CD4-positive, alpha-beta T cell (primary cell): ENCODE results near the gene MLEC. TPM values are rescaled to one million over a fixed set of nuclear protein-coding genes. Genes with fewer than 3 reads are reported as not detected.

Source experiments
- ATAC-seq: fragments of 200-7000 bp; cut with Tn5 transposase; one replicate; pipeline ENCODE4 v1.10.0; 2022; ENCODE audit warnings: mild to moderate bottlenecking; ENCODE audit not compliant: poor library complexity
- CTCF ChIA-PET: fragments of 350-600 bp; sonication (Branson Sonifier 250); formaldehyde crosslinking; loops from one replicate; lab custom pipeline; 2021; ENCODE audit warnings: antibody characterized with exemption, inconsistent platforms; lab: Charles Lee
- POLR2A ChIA-PET: fragments of 350-600 bp; sonication (Branson Sonifier 250); formaldehyde crosslinking; loops from one replicate; lab custom pipeline; 2021; ENCODE audit warnings: antibody characterized with exemption, inconsistent platforms; lab: Charles Lee
- DNase-seq, 14 experiments: peaks; one replicate each; pipeline ENCODE4 v3.0.0-alpha.2; 2013 to 2020; ENCODE audit warnings: mixed read lengths in 2 of 14
- H3K27ac ChIP-seq, 2 donors: one replicate each; pipeline versions ENCODE4 v1.5.1 to v1.7.0; 2013; ENCODE audit warnings: low read length in 2 of 2, low read depth in 1 of 2, mild to moderate bottlenecking in 1 of 2
- H3K27me3 ChIP-seq, 2 experiments: 1 replicate in 1 of 2; 2 replicates in 1 of 2; pipeline versions ENCODE4 v1.6.1 to v1.7.0; 2013; ENCODE audit warnings: low read length in 2 of 2, control low read depth in 1 of 2, mild to moderate bottlenecking in 1 of 2, moderate library complexity in 1 of 2; ENCODE audit not compliant: insufficient read depth in 2 of 2, control insufficient read depth in 1 of 2
- H3K36me3 ChIP-seq: one replicate; pipeline ENCODE4 v1.6.1; 2013; ENCODE audit warnings: low read length, control low read depth; ENCODE audit not compliant: insufficient read depth
- H3K4me1 ChIP-seq: one replicate; pipeline ENCODE4 v1.6.1; 2013; ENCODE audit warnings: low read length, control low read depth; ENCODE audit not compliant: insufficient read depth
- H3K4me3 ChIP-seq: one replicate; pipeline ENCODE4 v1.5.1; 2013; ENCODE audit warnings: mild to moderate bottlenecking, low read length, moderate library complexity
- H3K9me3 ChIP-seq, 2 experiments: 1 replicate in 1 of 2; 2 replicates in 1 of 2; pipeline versions ENCODE4 v1.6.1 to v1.7.0; 2013; ENCODE audit warnings: low read length in 2 of 2, mild to moderate bottlenecking in 2 of 2, control low read depth in 1 of 2, moderate library complexity in 1 of 2; ENCODE audit not compliant: control insufficient read depth in 1 of 2, insufficient read depth in 1 of 2
- H3K27ac Mint-ChIP-seq: one replicate; pipeline ENCODE4 v1.8.0; 2020; ENCODE audit warnings: mixed read lengths
- H3K27me3 Mint-ChIP-seq: one replicate; pipeline ENCODE4 v1.8.0; 2021; ENCODE audit warnings: mixed read lengths
- H3K36me3 Mint-ChIP-seq: one replicate; pipeline ENCODE4 v1.8.0; 2021; ENCODE audit warnings: low read depth, mixed read lengths
- H3K4me1 Mint-ChIP-seq: one replicate; pipeline ENCODE4 v1.8.0; 2021; ENCODE audit warnings: low read depth, mixed read lengths
- H3K4me3 Mint-ChIP-seq: one replicate; pipeline ENCODE4 v1.8.0; 2020; ENCODE audit warnings: mild to moderate bottlenecking, mixed read lengths
- H3K9me3 Mint-ChIP-seq: one replicate; pipeline ENCODE4 v1.8.0; 2020; ENCODE audit warnings: mixed read lengths
- intact Hi-C, 2 experiments: fragments of 100-400 bp; cut with DNase I in 1 of 2; cut with micrococcal nuclease in 1 of 2; formaldehyde crosslinking; loops; one replicate each; pipeline versions ENCODE4 v1.15.1 to v1.9.0; 2023 to 2025; cut with DNase I, micrococcal nuclease
- total RNA-seq, 174 experiments: library from RNA in 2 of 174; stranded (reverse) in 2 of 174; gene quantifications; one replicate each; pipeline ENCODE4 v1.2.3 and lab custom pipeline; 2021 to 2026
- TF ChIP-seq, protein P1 (sequence below): fragments of 200-600 bp; IDR thresholded peaks from one replicate; pipeline ENCODE4 v1.8.0; 2022; ENCODE audit warnings: antibody characterized with exemption, mild to moderate bottlenecking

The MLEC gene
- total RNA-seq, 2 experiments from 2014 or later = 20.7 to 22.1 TPM

DNA sequence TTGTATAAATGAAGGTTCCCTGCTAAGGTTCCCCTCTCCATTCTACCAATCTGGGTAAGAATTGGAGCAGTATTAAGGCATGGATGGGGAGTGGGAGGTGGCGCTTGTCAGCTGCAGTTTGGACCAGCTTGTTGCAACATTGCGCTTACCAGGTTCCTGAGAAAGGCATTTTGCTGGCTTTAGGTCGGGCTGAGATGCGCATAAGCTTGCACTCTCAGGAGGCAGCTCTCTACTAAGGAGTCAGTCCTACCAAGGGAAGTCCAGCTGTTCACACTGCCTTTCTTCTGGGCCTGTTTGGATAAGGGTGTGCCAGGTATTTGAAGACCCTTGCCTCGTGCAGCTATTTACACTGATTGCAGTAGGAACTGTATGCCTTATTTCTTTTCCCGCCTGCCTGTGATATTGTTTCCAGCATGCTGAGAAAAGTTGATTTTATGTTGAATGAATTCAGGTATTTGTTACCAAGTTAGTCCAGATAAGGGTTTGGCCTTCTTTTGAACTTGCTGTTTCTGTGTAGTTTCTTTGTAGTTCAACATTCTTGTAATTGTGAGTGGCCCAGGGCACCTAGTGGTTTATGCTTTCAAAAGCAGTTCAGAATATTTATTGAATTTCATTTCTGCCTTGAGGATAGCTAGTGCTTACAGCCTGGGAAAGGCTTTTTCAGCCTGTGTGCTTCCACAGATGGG, 2.6 kb downstream of the MLEC start:
- Histone ChIP-seq H3K36me3 (peaks cover 18% of the 10 kb centered on the region), H3K4me1 (peaks cover 39% of the 10 kb centered on the region), H3K9me3 (no peaks in the 10 kb centered on the region), H3K27me3 (no peaks in the 10 kb centered on the region), H3K4me3 (no peak overlapping the region), H3K27ac (no peak overlapping the region)
- Mint-ChIP-seq H3K4me1 (peaks cover 74% of the 10 kb centered on the region), H3K36me3 (peaks cover 30% of the 10 kb centered on the region), H3K27me3 (no peaks in the 10 kb centered on the region), H3K4me3 (peak overlapping the region; percentile 90), H3K27ac (no peak overlapping the region), H3K9me3 (no peaks in the 10 kb centered on the region)
- ChIA-PET CTCF (no interaction called here), POLR2A (interaction anchor here (0.6 to 1.6 kb wide), 2 partner anchors 9 to 108 kb away, joined by 3 to 5 read pairs; partner anchors contain the start of gene POP5)
- ATAC-seq (no peak), DNase-seq (no peak)
- intact Hi-C loops = loop anchor here (1.0 to 10.0 kb wide), 7 partner anchors 19 to 553 kb away; partner anchors contain the start of genes ACADS (in 1 of the 2), C12orf43 (in 1 of the 2), GCN1 (in 1 of the 2) and SPPL3 (in 1 of the 2)
- TF ChIP-seq, protein P1, sequence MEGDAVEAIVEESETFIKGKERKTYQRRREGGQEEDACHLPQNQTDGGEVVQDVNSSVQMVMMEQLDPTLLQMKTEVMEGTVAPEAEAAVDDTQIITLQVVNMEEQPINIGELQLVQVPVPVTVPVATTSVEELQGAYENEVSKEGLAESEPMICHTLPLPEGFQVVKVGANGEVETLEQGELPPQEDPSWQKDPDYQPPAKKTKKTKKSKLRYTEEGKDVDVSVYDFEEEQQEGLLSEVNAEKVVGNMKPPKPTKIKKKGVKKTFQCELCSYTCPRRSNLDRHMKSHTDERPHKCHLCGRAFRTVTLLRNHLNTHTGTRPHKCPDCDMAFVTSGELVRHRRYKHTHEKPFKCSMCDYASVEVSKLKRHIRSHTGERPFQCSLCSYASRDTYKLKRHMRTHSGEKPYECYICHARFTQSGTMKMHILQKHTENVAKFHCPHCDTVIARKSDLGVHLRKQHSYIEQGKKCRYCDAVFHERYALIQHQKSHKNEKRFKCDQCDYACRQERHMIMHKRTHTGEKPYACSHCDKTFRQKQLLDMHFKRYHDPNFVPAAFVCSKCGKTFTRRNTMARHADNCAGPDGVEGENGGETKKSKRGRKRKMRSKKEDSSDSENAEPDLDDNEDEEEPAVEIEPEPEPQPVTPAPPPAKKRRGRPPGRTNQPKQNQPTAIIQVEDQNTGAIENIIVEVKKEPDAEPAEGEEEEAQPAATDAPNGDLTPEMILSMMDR = no peak

DNA sequence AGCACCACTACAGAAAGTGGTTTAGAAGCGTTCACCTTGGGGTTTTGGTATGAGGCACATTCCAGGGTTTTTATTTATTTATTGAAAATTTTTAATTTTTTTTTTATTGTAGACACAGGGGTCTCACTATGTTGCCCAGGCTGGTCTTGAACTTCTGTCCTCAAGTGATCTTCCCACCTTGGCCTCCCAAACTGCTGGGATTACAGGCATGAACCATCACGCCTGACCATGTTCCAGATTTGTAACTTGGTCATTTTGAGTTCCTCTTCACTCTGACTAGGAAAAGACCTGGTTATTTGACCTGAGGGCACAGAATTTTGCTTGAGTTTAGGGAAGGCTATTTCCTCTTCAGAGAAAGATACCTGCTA, 3.1 kb downstream of the MLEC start:
- Histone ChIP-seq H3K4me1 (peaks cover 39% of the 10 kb centered on the region), H3K9me3 (no peaks in the 10 kb centered on the region), H3K27ac (no peak overlapping the region), H3K27me3 (no peaks in the 10 kb centered on the region), H3K36me3 (peaks cover 23% of the 10 kb centered on the region), H3K4me3 (no peak overlapping the region)
- intact Hi-C loops = no loop called here
- ChIA-PET CTCF (no interaction called here), POLR2A (no interaction called here)
- TF ChIP-seq, protein P1 = no peak
- Mint-ChIP-seq H3K4me1 (peaks cover 79% of the 10 kb centered on the region), H3K36me3 (peaks cover 35% of the 10 kb centered on the region), H3K27ac (no peak overlapping the region), H3K4me3 (peak overlapping the region; percentile 90), H3K9me3 (no peaks in the 10 kb centered on the region), H3K27me3 (no peaks in the 10 kb centered on the region)
- no peak for DNase-seq
- ATAC-seq = no peak

DNA sequence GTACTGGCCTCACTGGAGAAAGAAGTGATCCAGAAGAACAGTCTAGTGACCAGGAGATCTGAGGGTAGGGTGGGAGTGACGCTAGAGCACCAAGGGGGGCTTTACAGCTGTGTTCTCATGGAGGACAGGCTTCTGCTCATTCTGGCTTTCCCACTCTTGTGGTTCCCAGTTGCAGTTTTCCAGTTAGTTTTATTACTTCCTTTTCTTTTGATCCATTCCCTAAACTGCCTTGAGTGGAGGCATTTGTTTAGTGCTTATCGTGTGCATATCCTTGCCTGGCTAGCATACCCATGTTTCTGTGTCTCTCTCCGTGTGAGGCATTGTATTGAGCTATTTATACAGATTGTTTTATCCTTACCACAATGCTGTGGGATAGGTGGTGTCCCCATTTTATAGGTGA, 4.0 kb downstream of the MLEC start:
- DNase-seq (no peak), ATAC-seq (no peak)
- H3K9me3 Mint-ChIP-seq = no peaks in the 10 kb centered on the region
- Histone ChIP-seq H3K4me3 (no peak overlapping the region), H3K4me1 (peaks cover 31% of the 10 kb centered on the region), H3K36me3 (peaks cover 32% of the 10 kb centered on the region), H3K27ac (no peak overlapping the region), H3K9me3 (no peaks in the 10 kb centered on the region), H3K27me3 (no peaks in the 10 kb centered on the region)
- CTCF ChIA-PET = no interaction called here
- TF ChIP-seq, protein P1 = no peak
- no peaks in the 10 kb centered on the region for H3K27me3 Mint-ChIP-seq
- H3K4me3 Mint-ChIP-seq = no peak overlapping the region
- H3K36me3 Mint-ChIP-seq = peaks cover 44% of the 10 kb centered on the region
- no peak overlapping the region for H3K27ac Mint-ChIP-seq
- intact Hi-C loops = no loop called here
- peaks cover 82% of the 10 kb centered on the region for H3K4me1 Mint-ChIP-seq
- POLR2A ChIA-PET = no interaction called here
